Natural killer cell (primary cell): Measurements from ENCODE around the gene PTX4. TPM values are rescaled to one million over a fixed set of nuclear protein-coding genes. Genes with fewer than 3 reads are reported as not detected.
A peak's percentile ranks its signal among the peaks of the same experiment; 100 is the strongest.

Source experiments
- ATAC-seq, 3 donors: fragments of 150-1000 bp in 2 of 3; fragments of 200-7000 bp in 1 of 3; cut with Tn5 transposase; 1 replicate in 1 of 3; 2 replicates in 2 of 3; pipeline ENCODE4 v1.10.0; 2021; ENCODE audit warnings: mild to moderate bottlenecking in 2 of 3, moderate library complexity in 2 of 3
- DNase-seq, 2 donors: peaks; one replicate each; pipeline versions ENCODE4 v3.0.0 to v3.0.0-alpha.2; 2013 to 2021; ENCODE audit warnings: mixed read lengths in 1 of 2
- H3K27ac ChIP-seq: one replicate; pipeline ENCODE4 v1.5.1; 2013; ENCODE audit warnings: mild to moderate bottlenecking, low read length
- H3K27me3 ChIP-seq: one replicate; pipeline ENCODE4 v1.6.1; 2013; ENCODE audit warnings: low read length; ENCODE audit not compliant: control insufficient read depth, insufficient read depth
- H3K36me3 ChIP-seq: one replicate; pipeline ENCODE4 v1.6.1; 2013; ENCODE audit warnings: low read length; ENCODE audit not compliant: control insufficient read depth, insufficient read depth
- H3K4me1 ChIP-seq: one replicate; pipeline ENCODE4 v1.6.1; 2013; ENCODE audit warnings: low read length; ENCODE audit not compliant: control insufficient read depth, insufficient read depth
- H3K4me3 ChIP-seq: one replicate; pipeline ENCODE4 v1.5.1; 2013; ENCODE audit warnings: low read length
- H3K9me3 ChIP-seq: one replicate; pipeline ENCODE4 v1.6.1; 2013; ENCODE audit warnings: low read length; ENCODE audit not compliant: control insufficient read depth, insufficient read depth
- H3K27ac Mint-ChIP-seq, 2 donors: one replicate each; pipeline ENCODE4 v1.8.0; 2022; ENCODE audit warnings: mild to moderate bottlenecking in 2 of 2, mixed read lengths in 2 of 2, moderate library complexity in 1 of 2
- H3K27me3 Mint-ChIP-seq, 2 donors: one replicate each; pipeline ENCODE4 v1.8.0; 2022; ENCODE audit warnings: low read depth in 2 of 2, mixed read lengths in 2 of 2
- H3K36me3 Mint-ChIP-seq: one replicate; pipeline ENCODE4 v1.8.0; 2022; ENCODE audit warnings: mixed read lengths
- H3K4me1 Mint-ChIP-seq, 2 donors: one replicate each; pipeline ENCODE4 v1.8.0; 2022; ENCODE audit warnings: mixed read lengths in 2 of 2
- H3K4me3 Mint-ChIP-seq: one replicate; pipeline ENCODE4 v1.8.0; 2022; ENCODE audit warnings: mild to moderate bottlenecking, moderate library complexity, mixed read lengths
- H3K9me3 Mint-ChIP-seq, 2 donors: one replicate each; pipeline ENCODE4 v1.8.0; 2022; ENCODE audit warnings: mixed read lengths in 2 of 2
- CTCF ChIP-seq: fragments of 200-600 bp; IDR thresholded peaks from one replicate; pipeline ENCODE4 v1.8.0; 2022; ENCODE audit warnings: antibody characterized with exemption
- WGBS: methylation state at CpG from one replicate; pipeline ENCODE4 v1.1.7; 2013; ENCODE audit warnings: missing lambda C conversion rate; ENCODE audit not compliant: insufficient coverage; 5-methylcytosine and 5-hydroxymethylcytosine counted together
- intact Hi-C: fragments of 100-400 bp; cut with micrococcal nuclease; formaldehyde crosslinking; loops from one replicate; pipeline ENCODE4 v1.14.2; 2022
- total RNA-seq, 4 donors: library from RNA; stranded (reverse); fragments of 120-200 nt in 1 of 4; gene quantifications; one replicate each; pipeline versions ENCODE4 v1.2.3 to v1.2.4, GENCODE V29; 2013 to 2022

Gene PTX4
- total RNA-seq, 3 donors from 2014 or later (not counting 1 experiment from before 2014, with no cell fraction given) = 0.31 TPM; not detected in 2

GRCh38 chr16:1527836-1528811 lies 39.4 kb upstream of the PTX4 start:
- 85% methylated on average over 41 of the region's 42 CpGs for WGBS
- no peaks in the 10 kb centered on the region for H3K9me3 Mint-ChIP-seq
- no peaks in the 10 kb centered on the region for H3K36me3 Mint-ChIP-seq
- no peak overlapping the region for H3K27ac Mint-ChIP-seq
- no peaks in the 10 kb centered on the region for H3K4me1 Mint-ChIP-seq
- no peaks in the 10 kb centered on the region for H3K27me3 Mint-ChIP-seq
- intact Hi-C loops = no loop called here
- H3K27me3 ChIP-seq = no peaks in the 10 kb centered on the region
- no peak overlapping the region for H3K4me3 ChIP-seq
- no peak overlapping the region for H3K4me3 Mint-ChIP-seq
- ATAC-seq (no peak), DNase-seq (no peak)
- H3K9me3 ChIP-seq = no peaks in the 10 kb centered on the region
- peaks cover 29% of the 10 kb centered on the region for H3K4me1 ChIP-seq
- TF ChIP-seq CTCF = no peak
- no peaks in the 10 kb centered on the region for H3K36me3 ChIP-seq
- H3K27ac ChIP-seq = no peak overlapping the region

DNA sequence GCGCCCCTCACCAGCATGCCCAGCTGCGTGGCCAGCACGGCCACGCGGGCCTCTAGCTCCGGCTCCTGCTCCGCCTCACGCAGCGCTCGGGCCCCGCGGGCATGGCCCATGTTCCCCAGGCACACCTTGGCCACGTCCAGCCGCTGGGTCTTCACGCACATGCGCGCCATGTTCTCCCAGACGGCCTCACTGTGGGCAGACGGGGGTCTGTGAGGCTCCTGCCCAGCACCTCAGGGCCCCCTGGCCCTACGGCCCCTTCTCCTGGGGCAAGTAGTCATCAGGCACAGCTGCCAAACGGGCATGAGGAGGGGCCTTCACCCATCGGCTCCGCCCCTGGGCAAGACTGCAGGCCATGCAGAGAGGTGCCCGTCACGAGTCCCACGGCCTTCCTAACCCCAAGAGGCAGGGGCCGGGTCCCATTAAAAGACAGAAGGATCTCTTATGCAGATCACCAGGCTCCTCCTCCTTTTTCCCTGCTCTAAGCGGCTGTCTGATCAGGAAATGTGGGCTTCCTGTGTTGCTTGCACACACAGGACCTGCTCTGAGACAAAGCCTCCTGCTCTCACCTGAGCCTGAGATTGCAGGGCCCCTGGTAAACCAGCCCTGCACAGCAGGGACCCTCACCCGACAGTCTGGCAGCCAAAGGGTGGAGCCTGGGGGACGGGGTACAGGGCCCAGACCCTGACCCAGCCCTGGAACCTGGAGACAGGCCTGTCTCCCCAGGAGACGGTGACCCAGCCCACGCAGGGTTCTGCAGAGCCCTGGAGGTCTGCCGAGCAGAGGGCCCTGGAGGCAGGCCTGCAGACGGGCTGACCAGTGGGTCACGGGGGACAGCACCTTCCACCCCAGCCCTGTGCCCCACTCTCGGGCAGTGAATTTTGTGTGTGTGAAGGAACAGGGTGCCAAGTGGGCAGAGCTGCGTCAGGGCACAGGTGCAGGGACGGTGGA lies 38.1 kb upstream of the PTX4 start:
- 61% methylated on average over 38 of the region's 38 CpGs for WGBS
- H3K27ac Mint-ChIP-seq = no peak overlapping the region
- ATAC-seq = peak in 1 of 3 donors; percentile 46
- DNase-seq = peak in 1 of 2 donors; percentile 68
- Histone ChIP-seq H3K36me3 (no peaks in the 10 kb centered on the region), H3K27ac (no peak overlapping the region), H3K9me3 (no peaks in the 10 kb centered on the region), H3K4me1 (peaks cover 20% of the 10 kb centered on the region), H3K27me3 (no peaks in the 10 kb centered on the region), H3K4me3 (no peak overlapping the region)
- H3K4me1 Mint-ChIP-seq = no peaks in the 10 kb centered on the region
- intact Hi-C loops = no loop called here
- no peaks in the 10 kb centered on the region for H3K9me3 Mint-ChIP-seq
- no peak for TF ChIP-seq CTCF
- no peak overlapping the region for H3K4me3 Mint-ChIP-seq
- no peaks in the 10 kb centered on the region for H3K27me3 Mint-ChIP-seq
- no peaks in the 10 kb centered on the region for H3K36me3 Mint-ChIP-seq

- H3K27ac Mint-ChIP-seq = no peak overlapping the region
- H3K36me3 Mint-ChIP-seq = no peaks in the 10 kb centered on the region
- TF ChIP-seq CTCF = no peak
- Histone ChIP-seq H3K27me3 (no peaks in the 10 kb centered on the region), H3K36me3 (no peaks in the 10 kb centered on the region), H3K27ac (no peak overlapping the region), H3K9me3 (no peaks in the 10 kb centered on the region), H3K4me1 (peaks cover 20% of the 10 kb centered on the region), H3K4me3 (no peak overlapping the region)
- intact Hi-C loops = no loop called here
- H3K4me1 Mint-ChIP-seq = no peaks in the 10 kb centered on the region
- ATAC-seq (no peak), DNase-seq (peak in 1 of 2 donors; percentile 65)
- H3K27me3 Mint-ChIP-seq = no peaks in the 10 kb centered on the region
- no peak overlapping the region for H3K4me3 Mint-ChIP-seq
- no peaks in the 10 kb centered on the region for H3K9me3 Mint-ChIP-seq
- 67% methylated on average over 44 of the region's 44 CpGs for WGBS
Observed at GRCh38 chr16:1525871-1526607, 37.3 kb upstream of the PTX4 start.
